ENCODE measurements around the gene TRIP13. TPM values are rescaled to one million over a fixed set of nuclear protein-coding genes. Genes with fewer than 3 reads are reported as not detected.

Gene TRIP13
- total RNA-seq, 4 donors from 2014 or later, result 0.13 to 3.6 (median 0.73) TPM

- TF ChIP-seq EP300 (IDR thresholded peaks at IDR 0.05) (no peak), POLR2AphosphoS5 (IDR thresholded peaks at IDR 0.05) (no peak), CTCF (IDR thresholded peaks at IDR 0.05) (no peak), POLR2A (IDR thresholded peaks at IDR 0.05) (no peak)
- Histone ChIP-seq H3K27ac (no peak overlapping the region), H3K36me3 (peaks cover 0 to 82% of the 10 kb centered on the region in 2 donors), H3K9me3 (no peaks in the 10 kb centered on the region), H3K27me3 (no peaks in the 10 kb centered on the region), H3K4me3 (no peak overlapping the region), H3K4me1 (no peaks in the 10 kb centered on the region)
- WGBS, 2 donors (ENCODE audit: low coverage in 1 of 2), result 88% methylated on average over 9 of the region's 35 CpGs; no CpG with 5 or more reads in 1 of the 2 donors
- no peak for ATAC-seq
Measured at GRCh38 chr5:880816-881550, 11.7 kb upstream of the TRIP13 start.

GRCh38 chr5:881551-881935, 11.1 kb upstream of the TRIP13 start:
- 94 to 95% methylated on average over 4 to 5 of the region's 12 CpGs for WGBS, 2 donors (ENCODE audit: low coverage in 1 of 2)
- TF ChIP-seq POLR2A (IDR thresholded peaks at IDR 0.05) (no peak), POLR2AphosphoS5 (IDR thresholded peaks at IDR 0.05) (no peak), EP300 (IDR thresholded peaks at IDR 0.05) (no peak), CTCF (IDR thresholded peaks at IDR 0.05) (no peak)
- Histone ChIP-seq H3K36me3 (peaks cover 0 to 82% of the 10 kb centered on the region in 2 donors), H3K9me3 (no peaks in the 10 kb centered on the region), H3K27me3 (no peaks in the 10 kb centered on the region), H3K4me3 (no peak overlapping the region), H3K27ac (no peak overlapping the region), H3K4me1 (no peaks in the 10 kb centered on the region)
- no peak for ATAC-seq

GRCh38 chr5:882253-883183, 10.2 kb upstream of the TRIP13 start:
- no peak overlapping the region for H3K4me3 ChIP-seq
- 85 to 90% methylated on average over 5 to 24 of the region's 33 CpGs for WGBS, 2 donors (ENCODE audit: low coverage in 1 of 2)
- H3K27ac ChIP-seq, result no peak overlapping the region
- no peaks in the 10 kb centered on the region for H3K27me3 ChIP-seq
- no peaks in the 10 kb centered on the region for H3K4me1 ChIP-seq
- TF ChIP-seq EP300 (IDR thresholded peaks at IDR 0.05), result no peak
- no peak for TF ChIP-seq CTCF (IDR thresholded peaks at IDR 0.05)
- peaks cover 0 to 82% of the 10 kb centered on the region in 2 donors for H3K36me3 ChIP-seq
- H3K9me3 ChIP-seq, result no peaks in the 10 kb centered on the region
- ATAC-seq, result no peak

GRCh38 chr5:883475-884181, 9.1 kb upstream of the TRIP13 start:
- Histone ChIP-seq H3K27me3 (no peaks in the 10 kb centered on the region), H3K4me1 (no peaks in the 10 kb centered on the region), H3K9me3 (no peaks in the 10 kb centered on the region), H3K36me3 (peaks cover 0 to 84% of the 10 kb centered on the region in 2 donors), H3K4me3 (no peak overlapping the region), H3K27ac (no peak overlapping the region)
- no peak for ATAC-seq
- 92 to 94% methylated on average over 6 to 10 of the region's 29 CpGs for WGBS, 2 donors (ENCODE audit: low coverage in 1 of 2)
- TF ChIP-seq POLR2AphosphoS5 (IDR thresholded peaks at IDR 0.05) (no peak), CTCF (IDR thresholded peaks at IDR 0.05) (no peak), POLR2A (IDR thresholded peaks at IDR 0.05) (no peak), EP300 (IDR thresholded peaks at IDR 0.05) (no peak)
